Measurements from ENCODE around the gene ADAM30. TPM values are rescaled to one million over a fixed set of nuclear protein-coding genes. Genes with fewer than 3 reads are reported as not detected.
A peak's percentile ranks its signal among the peaks of the same experiment; 100 is the strongest.
"Not testable (repeated sequence)": the region's sequence is repeated elsewhere in the genome, so short reads cannot be mapped to it uniquely, and the experiment has no call there.

Gene ADAM30
- total RNA-seq, 1 experiment from 2014 or later: not detected

DNA sequence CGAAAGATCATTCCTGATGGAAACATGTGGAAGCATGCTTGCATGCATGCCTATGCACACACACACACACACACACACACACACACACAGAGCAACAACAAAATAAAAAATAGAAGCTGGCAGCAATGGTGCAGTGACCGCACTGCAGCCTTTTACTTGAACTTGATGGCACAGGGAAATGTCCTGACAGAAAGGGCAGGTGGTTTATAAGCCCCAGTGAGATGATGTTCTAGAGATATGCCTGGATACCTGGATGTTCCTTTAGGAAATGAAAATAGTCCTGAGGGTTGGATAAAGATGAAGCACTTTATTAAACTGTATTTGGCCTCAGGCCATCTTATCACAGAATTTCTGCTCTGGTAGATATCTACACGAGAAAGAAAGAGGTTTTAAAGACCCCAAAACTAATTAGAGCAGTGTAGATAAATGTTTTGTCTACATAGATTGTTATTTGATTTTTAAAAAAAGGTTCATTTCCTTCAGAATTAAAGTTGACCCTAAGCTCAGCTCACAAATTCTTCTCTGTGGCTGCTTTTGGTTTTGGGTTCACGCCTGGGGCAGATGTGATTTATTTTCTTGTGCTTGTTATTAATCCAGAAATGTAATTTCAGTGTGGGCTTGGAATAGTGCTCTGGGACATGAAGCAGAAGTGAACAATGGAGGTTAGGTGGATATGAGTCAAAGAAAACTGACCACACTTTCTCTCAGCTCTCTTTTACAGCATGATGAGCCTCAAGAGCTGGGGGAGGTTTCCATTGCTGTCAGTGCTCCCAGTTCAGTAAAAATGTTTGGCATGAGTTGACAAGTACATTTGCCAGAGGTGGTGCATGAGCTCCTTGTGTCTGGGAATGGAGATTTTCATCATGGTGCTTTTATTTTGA lies 22.9 kb downstream of the ADAM30 start:
- DNase-seq: no peak

DNA sequence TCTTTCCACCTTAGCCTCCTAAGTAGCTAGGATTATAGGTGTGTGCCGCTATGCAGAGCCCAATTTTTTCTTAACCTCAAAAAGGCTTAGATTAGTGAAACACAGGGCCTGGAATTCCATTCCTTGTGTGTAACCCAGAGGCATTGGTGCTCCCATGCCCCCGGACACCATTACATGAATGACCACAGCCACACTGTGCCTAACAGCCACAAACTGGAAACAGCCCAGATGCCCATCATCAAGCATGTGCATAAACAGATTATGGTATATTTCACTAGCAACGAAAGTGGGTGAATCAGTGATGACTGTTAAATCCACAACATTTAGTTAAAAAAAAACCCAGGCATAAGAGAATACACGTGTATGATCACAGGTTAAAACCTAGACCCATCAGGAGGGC lies 24.4 kb downstream of the ADAM30 start:
- Histone ChIP-seq H3K4me1 (peaks cover 4% of the 10 kb centered on the region; the same call in 1 of the 2 replicates), H3K27ac (no peak overlapping the region), H3K36me3 (no peaks in the 10 kb centered on the region), H3K4me3 (no peak overlapping the region), H3K9me3 (replicated peaks) (no peaks in the 10 kb centered on the region; the same call in 1 of the 2 replicates), H3K27me3 (no peaks in the 10 kb centered on the region)
- no peak for DNase-seq

More for the DNA sequence above, 22.9 kb downstream of the ADAM30 start:
- no peaks in the 10 kb centered on the region for H3K36me3 ChIP-seq
- H3K9me3 ChIP-seq (replicated peaks): no peaks in the 10 kb centered on the region; the same call in 1 of the 2 replicates
- H3K27me3 ChIP-seq: no peaks in the 10 kb centered on the region
- no peak overlapping the region for H3K27ac ChIP-seq
- H3K4me1 ChIP-seq: peaks cover 4% of the 10 kb centered on the region; the same call in 1 of the 2 replicates
- H3K4me3 ChIP-seq: no peak overlapping the region

DNA sequence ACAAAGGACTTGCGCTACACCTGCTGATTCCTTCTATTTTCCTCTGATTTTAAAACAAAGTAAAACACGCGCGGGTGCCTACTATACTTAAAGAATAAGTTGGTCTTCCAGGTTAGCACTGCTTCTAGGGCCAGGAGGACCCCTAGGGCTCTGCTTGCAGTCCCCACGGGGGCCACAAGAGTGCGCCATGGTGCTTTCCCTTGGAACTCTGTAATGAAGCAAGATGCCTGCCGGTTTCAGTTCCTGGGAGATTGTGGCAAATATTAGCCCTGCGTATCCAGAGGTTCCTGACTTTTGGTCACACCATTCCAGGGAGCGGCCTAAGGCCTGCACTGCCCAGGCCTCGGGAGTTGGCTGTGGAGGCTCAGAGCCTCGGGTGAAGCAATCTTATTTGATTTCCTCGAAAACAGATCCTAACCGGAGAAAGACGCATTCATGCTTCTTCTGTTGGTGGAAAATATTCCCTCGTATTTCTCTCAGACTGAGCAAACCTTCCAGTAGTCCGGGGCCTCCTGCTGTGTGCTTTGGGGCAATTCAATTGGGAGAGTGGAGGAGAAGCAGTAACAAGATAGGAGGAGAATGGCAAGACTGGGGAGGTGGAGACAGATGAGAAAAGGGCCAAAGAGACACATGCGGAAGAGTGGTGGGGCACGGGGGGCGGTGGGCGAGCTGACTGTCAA lies 25.3 kb downstream of the ADAM30 start:
- DNase-seq: peak; percentile 86 to 92
- peak overlapping the region; percentile 29 for H3K4me3 ChIP-seq
- 0 out of 2 replicates have a peak overlapping the region, but pooled peaks have one; percentile 4 for H3K27ac ChIP-seq
- no peaks in the 10 kb centered on the region for H3K27me3 ChIP-seq
- H3K4me1 ChIP-seq: peaks cover 4% of the 10 kb centered on the region; the same call in 1 of the 2 replicates
- H3K9me3 ChIP-seq (replicated peaks): no peaks in the 10 kb centered on the region
- H3K36me3 ChIP-seq: no peaks in the 10 kb centered on the region

DNA sequence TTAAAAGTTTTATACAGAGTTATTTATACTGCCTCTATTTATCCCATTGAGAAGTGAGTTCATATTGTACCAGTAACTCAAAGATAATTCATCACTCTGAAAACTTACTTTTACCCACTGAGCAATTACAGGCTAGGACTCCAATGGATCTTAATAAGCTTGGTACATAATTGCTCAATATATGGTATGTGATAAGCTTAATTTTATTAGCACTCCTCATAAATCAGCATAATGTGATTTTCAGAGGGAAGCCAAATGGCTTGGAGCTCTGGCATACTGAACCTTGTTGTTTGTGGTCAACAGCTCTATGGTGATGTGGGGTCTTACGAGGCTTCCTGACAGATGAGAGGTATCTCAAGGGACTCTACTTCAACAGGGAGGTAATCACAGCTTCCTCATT lies 26.3 kb downstream of the ADAM30 start:
- Histone ChIP-seq H3K9me3 (replicated peaks) (no peaks in the 10 kb centered on the region), H3K36me3 (no peaks in the 10 kb centered on the region), H3K4me1 (peaks cover 4% of the 10 kb centered on the region; the same call in 1 of the 2 replicates), H3K4me3 (no peak overlapping the region), H3K27ac (no peak overlapping the region), H3K27me3 (no peaks in the 10 kb centered on the region)
- DNase-seq: no peak

DNA sequence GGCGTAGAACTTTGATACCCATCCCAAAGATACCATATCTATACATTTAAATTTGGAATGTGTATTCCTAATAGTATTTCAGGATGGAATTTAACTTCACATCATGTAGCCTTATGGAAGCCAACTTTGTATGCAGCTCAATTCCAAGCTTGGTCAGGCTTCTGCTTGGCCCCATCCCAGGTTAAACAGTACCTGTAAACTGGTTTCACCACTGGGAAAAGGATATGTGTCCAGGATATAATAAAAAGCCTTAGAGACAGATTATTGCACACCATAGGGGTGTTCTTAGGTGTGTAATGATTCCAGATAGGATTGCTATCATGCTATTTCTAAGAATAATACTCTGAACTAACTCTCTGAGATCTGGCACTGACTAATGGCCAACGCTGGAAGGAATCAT lies 28.1 kb downstream of the ADAM30 start:
- Histone ChIP-seq H3K9me3 (replicated peaks) (no peaks in the 10 kb centered on the region), H3K36me3 (no peaks in the 10 kb centered on the region), H3K27ac (no peak overlapping the region), H3K4me3 (no peak overlapping the region), H3K4me1 (peaks cover 4% of the 10 kb centered on the region; the same call in 1 of the 2 replicates), H3K27me3 (no peaks in the 10 kb centered on the region)
- DNase-seq: no peak

DNA sequence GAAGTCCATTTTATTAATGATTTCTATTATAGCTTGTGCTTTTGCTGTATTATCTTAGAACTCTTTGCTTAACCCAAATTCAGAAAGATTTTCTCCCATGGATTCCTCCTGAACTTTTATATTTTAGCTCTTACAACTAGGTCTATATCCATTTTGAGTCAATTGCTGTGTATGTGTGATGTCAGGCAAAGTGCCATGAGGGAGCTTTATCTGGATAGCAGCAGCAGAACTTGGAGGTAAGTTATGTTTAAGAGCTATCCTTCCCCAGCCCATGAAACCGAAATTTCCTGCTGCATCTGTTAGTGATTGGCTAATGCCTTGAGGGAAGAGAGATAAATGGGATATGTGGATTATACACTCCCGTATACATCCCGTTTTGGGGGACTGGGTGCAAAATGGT lies 29.9 kb downstream of the ADAM30 start:
- Histone ChIP-seq H3K27me3 (no peaks in the 10 kb centered on the region), H3K9me3 (replicated peaks) (no peaks in the 10 kb centered on the region), H3K4me1 (peaks cover 4% of the 10 kb centered on the region; the same call in 1 of the 2 replicates), H3K27ac (no peak overlapping the region), H3K36me3 (no peaks in the 10 kb centered on the region), H3K4me3 (no peak overlapping the region)
- DNase-seq: no peak

DNA sequence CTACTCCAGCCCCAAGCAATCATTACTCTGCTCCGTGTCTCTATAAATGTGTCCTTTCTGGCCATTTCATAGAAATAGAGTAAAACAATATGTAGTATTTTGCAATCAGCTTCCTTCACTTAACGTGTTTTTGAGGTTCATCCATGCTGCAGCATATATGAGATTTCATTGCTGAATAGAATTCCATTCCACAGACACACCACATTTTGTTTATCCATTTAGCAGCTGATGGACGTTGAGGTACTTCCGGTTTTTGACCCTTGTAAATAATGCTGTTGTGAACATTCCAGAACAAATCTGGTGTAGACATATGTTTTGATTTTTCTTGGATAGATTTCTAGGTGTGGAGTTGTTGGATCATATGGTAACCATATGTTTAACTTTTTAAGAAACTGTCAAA lies 30.7 kb downstream of the ADAM30 start:
- DNase-seq: no peak
- H3K9me3 ChIP-seq (replicated peaks): no peaks in the 10 kb centered on the region
- no peak overlapping the region for H3K27ac ChIP-seq
- H3K4me3 ChIP-seq: no peak overlapping the region
- H3K36me3 ChIP-seq: no peaks in the 10 kb centered on the region
- H3K27me3 ChIP-seq: no peaks in the 10 kb centered on the region
- no peaks in the 10 kb centered on the region for H3K4me1 ChIP-seq

DNA sequence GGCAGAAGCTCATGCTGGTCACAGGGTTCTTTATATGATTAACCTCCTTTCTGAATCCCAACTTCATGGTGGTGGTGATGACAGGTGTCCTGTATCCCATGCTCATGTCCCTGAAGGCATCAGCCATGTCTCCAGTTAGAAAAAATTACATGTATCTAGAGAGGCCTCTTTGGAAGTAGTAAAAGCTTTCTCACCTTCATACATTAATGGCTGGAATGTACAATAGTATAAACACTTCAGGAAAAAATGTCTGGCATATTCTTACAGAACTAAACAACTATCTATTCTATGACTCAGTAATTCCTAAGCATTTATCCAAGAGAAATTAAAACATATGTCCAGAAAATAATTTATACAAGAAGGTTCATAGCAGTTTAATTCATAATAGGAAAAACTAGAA lies 34.0 kb downstream of the ADAM30 start:
- Histone ChIP-seq H3K36me3 (no peaks in the 10 kb centered on the region), H3K9me3 (replicated peaks) (no peaks in the 10 kb centered on the region), H3K27me3 (no peaks in the 10 kb centered on the region), H3K4me1 (peaks cover 11% of the 10 kb centered on the region), H3K27ac (no peak overlapping the region), H3K4me3 (no peak overlapping the region)
- DNase-seq: no peak

DNA sequence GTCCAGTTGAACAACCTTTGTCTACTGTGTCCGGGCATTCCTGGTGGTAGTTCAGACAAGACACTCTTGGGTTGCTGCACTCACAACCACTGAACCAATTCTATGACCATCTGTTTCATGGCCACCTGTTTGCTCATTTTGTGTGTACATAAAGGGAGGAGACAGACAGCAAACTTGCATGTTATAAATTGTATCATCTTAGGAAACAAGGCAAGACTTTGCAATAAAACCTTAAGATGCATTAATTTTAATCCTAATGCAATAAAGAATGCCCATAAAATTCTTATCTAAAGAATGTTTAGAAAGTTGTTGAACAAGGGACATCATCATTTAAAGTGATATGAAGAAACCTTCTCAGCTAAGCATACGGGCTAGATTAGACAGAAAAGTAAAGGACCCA lies 34.8 kb downstream of the ADAM30 start:
- no peak overlapping the region for H3K4me3 ChIP-seq
- no peaks in the 10 kb centered on the region for H3K36me3 ChIP-seq
- H3K27me3 ChIP-seq: no peaks in the 10 kb centered on the region
- H3K27ac ChIP-seq: no peak overlapping the region
- no peaks in the 10 kb centered on the region for H3K9me3 ChIP-seq (replicated peaks)
- DNase-seq: no peak
- peaks cover 11% of the 10 kb centered on the region for H3K4me1 ChIP-seq

DNA sequence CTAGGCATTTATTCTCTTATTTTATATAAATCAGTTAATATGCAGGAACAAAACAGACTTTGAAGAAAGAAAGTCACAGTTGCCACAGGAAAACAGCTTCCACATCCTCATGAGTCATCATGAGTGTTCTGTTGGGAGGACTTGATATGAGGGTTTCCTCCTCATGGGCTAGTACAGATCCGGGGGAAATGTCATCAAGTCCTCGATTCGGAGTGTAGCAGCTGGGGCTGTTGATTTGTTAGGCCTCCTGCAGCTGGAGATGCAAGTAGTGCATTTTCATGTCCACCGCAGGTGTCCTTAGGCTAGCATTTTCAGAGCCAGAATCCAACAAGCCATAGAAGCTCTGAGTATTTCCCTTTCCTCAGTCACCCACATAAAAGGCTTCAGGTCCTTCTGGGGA lies 36.7 kb downstream of the ADAM30 start:
- Histone ChIP-seq H3K9me3 (replicated peaks) (no peaks in the 10 kb centered on the region), H3K4me1 (peaks cover 11% of the 10 kb centered on the region), H3K27ac (peak overlapping the region; percentile 33; the same call in 1 of the 2 replicates), H3K27me3 (no peaks in the 10 kb centered on the region), H3K36me3 (no peaks in the 10 kb centered on the region), H3K4me3 (no peak overlapping the region)
- DNase-seq: peak in 1 of 2 experiments; percentile 52

DNA sequence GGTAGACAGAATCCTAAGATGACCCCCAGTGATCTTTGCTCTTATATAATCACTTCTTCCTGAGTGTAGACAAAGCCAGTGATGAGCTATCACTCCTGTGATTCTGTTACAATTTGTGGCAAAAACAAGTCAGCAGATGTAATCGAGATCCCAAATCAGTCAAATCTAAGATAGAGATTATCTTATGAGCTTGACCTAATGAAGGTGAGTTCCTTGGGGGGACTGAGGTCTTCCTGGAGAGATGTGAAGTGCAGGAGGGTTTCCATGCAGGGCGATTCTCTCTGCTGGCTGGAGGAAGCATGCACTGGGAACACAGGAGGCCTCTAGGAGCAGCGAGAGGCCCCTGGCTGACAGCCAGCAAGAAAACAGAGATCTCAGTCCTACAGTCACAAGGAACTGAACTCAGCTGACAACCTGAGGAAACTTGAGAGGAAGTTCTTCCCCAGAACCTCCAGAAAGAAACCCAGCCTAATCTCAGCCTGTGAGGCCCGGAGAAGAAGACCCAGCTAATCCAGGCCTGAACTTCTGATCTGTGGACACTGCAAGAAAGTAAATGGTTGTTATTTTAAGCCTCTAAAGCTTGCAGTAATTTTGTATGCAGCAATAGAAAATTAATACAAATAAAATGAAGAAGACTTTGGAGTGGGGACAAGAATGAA lies 37.6 kb downstream of the ADAM30 start:
- H3K27ac ChIP-seq: peak overlapping the region; percentile 33; the same call in 1 of the 2 replicates
- peaks cover 11% of the 10 kb centered on the region for H3K4me1 ChIP-seq
- DNase-seq; H3K36me3 ChIP-seq; H3K4me3 ChIP-seq; H3K9me3 ChIP-seq (replicated peaks); H3K27me3 ChIP-seq: not testable (repeated sequence)

DNA sequence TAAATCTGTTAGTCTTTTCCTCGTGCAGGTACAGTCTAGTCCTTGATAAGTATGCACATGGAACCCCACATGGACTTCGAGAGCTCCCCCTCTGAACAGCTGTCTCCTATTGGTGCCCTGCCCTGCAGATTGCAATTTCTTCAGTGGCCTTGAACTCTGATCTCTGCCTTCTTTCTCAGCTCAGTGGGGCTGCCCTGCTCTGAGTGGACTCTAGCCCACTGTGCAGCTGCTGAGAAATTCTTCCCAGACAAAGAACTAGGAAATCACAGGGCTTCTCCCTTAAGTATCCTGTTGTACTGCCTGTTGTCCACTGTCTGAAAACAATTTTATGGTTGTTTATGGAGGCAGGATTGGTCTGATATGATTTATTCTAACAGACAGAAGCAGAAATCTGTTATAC lies 38.2 kb downstream of the ADAM30 start:
- DNase-seq: no peak
- no peaks in the 10 kb centered on the region for H3K27me3 ChIP-seq
- H3K36me3 ChIP-seq: no peaks in the 10 kb centered on the region
- H3K4me1 ChIP-seq: peaks cover 11% of the 10 kb centered on the region
- no peaks in the 10 kb centered on the region for H3K9me3 ChIP-seq (replicated peaks)
- H3K27ac ChIP-seq: no peak overlapping the region
- H3K4me3 ChIP-seq: no peak overlapping the region

DNA sequence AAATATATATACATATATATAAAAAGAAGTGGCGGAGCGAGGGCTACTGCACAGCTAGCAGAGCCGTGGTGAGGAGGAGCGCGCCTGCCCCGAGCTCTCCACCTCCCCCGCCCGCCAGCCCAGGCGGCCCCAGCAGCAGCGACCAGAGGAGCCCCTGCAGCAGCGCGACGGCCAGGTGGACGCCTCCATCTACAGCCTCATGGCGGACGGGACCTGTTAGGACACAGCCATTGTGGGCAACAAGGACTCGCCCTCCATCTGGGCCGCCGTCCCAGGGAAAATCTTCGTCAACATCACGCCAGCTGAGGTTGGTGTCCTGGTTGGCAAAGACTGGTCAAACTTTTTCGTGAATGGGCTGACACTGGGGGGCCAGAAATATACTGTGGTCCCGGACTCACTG lies 43.2 kb downstream of the ADAM30 start:
- no peak for DNase-seq
- H3K27me3 ChIP-seq: no peaks in the 10 kb centered on the region
- no peaks in the 10 kb centered on the region for H3K4me1 ChIP-seq
- no peaks in the 10 kb centered on the region for H3K36me3 ChIP-seq
- H3K4me3 ChIP-seq: no peak overlapping the region
- H3K9me3 ChIP-seq (replicated peaks): no peaks in the 10 kb centered on the region
- H3K27ac ChIP-seq: no peak overlapping the region

DNA sequence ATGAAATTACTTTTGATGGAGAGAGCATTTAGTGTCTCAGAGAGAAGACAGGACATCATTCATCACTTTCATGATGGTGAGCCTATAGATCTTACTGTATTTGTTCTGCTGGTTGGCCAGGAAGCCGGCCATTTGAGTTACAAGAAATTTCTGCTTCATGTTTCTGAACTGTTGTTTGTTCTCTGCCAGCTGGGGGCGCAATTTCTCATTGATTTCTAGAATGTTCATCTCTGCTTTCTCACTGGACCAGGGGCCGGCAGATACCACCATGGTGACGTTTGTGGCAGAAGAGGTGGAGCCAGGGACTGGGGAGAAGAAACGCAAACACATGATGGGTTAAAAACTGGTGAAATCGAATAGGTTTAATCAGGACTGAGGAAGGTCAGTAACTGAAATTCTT lies 52.1 kb downstream of the ADAM30 start:
- DNase-seq; H3K9me3 ChIP-seq (replicated peaks); H3K36me3 ChIP-seq; H3K4me3 ChIP-seq; H3K27ac ChIP-seq; H3K4me1 ChIP-seq; H3K27me3 ChIP-seq: not testable (repeated sequence)

Data from SJCRH30 (cell line).